HPDE6-E6E7 (cell line): ENCODE results near the gene NECTIN1.

Experiments
- DNase-seq: peaks from one replicate; pipeline ENCODE4 v3.0.0; 2011; ENCODE audit warnings: missing footprints; ENCODE audit errors: extremely low spot score

The NECTIN1 gene

DNA sequence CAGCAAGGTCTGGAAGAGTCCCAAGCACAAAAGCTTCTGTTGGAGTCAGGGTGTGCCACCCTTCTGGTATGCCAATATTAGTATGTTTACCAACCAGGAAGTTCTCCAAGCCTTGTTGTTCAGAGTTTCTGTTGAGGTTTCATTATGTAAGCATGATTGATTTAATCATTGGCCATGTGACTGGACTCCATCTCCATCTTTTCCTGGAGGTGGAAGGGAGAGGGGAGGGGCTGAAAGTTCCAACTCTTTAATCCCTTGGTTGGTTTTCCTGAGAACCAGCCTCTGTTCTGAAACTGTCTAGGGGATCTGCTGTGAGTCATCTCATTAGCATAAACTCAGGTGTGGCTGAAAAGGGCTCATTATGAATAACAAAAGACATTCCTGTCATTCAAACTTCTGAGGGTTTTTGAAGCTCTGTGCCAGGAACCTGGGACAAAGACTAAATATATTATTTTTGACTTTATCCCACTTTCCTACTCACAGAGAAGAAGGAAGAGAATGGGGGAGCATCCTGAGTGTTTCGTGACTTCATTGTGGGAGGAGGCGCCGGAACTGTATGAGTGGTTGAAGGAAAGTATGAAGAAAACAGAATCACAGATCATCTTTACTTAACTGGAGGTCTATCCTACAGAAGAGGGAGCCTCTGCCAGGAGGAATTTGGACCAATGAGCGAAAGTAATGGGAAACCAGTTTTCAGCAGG, 138.2 kb downstream of the NECTIN1 start:
- peak; percentile 55 for DNase-seq

- no peak for DNase-seq
These were observed 140.0 kb downstream of the NECTIN1 start for GRCh38 chr11:119589001-119589400.
